Skeletal muscle tissue (tissue), 4 donors: ENCODE results near the gene NRXN3. TPM values are rescaled to one million over a fixed set of nuclear protein-coding genes. Genes with fewer than 3 reads are reported as not detected.

ENCODE experiments used
- H3K27ac ChIP-seq: one replicate; pipeline ENCODE4 v1.7.0; 2013; ENCODE audit warnings: mild to moderate bottlenecking, low read depth, low read length, inconsistent platforms
- H3K27me3 ChIP-seq, 3 donors: one replicate each; pipeline ENCODE4 v1.7.0; 2013; ENCODE audit warnings: low read length in 3 of 3; ENCODE audit not compliant: control insufficient read depth in 3 of 3, insufficient read depth in 3 of 3
- H3K36me3 ChIP-seq, 3 donors: one replicate each; pipeline ENCODE4 v1.7.0; 2013; ENCODE audit warnings: low read length in 3 of 3; ENCODE audit not compliant: control insufficient read depth in 3 of 3, insufficient read depth in 3 of 3
- H3K4me1 ChIP-seq, 3 donors: one replicate each; pipeline ENCODE4 v1.7.0; 2013; ENCODE audit warnings: low read length in 3 of 3, mild to moderate bottlenecking in 3 of 3; ENCODE audit not compliant: control insufficient read depth in 3 of 3, insufficient read depth in 3 of 3
- H3K4me3 ChIP-seq, 3 donors: one replicate each; pipeline ENCODE4 v1.7.0; 2013; ENCODE audit warnings: low read length in 3 of 3
- H3K9ac ChIP-seq, 3 donors: one replicate each; pipeline ENCODE4 v1.7.0; 2013; ENCODE audit warnings: low read length in 3 of 3, mild to moderate bottlenecking in 3 of 3, moderate library complexity in 2 of 3, low read depth in 1 of 3
- H3K9me3 ChIP-seq, 3 donors: one replicate each; pipeline ENCODE4 v1.7.0; 2013; ENCODE audit warnings: low read length in 3 of 3; ENCODE audit not compliant: control insufficient read depth in 3 of 3
- total RNA-seq: library from RNA; depleted of rRNA; stranded (reverse); fragments of >200 nt; gene quantifications from one replicate; pipeline ENCODE4 v1.2.3, GENCODE V29; 2014
- donor health status: Osteomylitis.

The NRXN3 gene
- total RNA-seq, 1 donor from 2014 or later, result 0.52 TPM

DNA sequence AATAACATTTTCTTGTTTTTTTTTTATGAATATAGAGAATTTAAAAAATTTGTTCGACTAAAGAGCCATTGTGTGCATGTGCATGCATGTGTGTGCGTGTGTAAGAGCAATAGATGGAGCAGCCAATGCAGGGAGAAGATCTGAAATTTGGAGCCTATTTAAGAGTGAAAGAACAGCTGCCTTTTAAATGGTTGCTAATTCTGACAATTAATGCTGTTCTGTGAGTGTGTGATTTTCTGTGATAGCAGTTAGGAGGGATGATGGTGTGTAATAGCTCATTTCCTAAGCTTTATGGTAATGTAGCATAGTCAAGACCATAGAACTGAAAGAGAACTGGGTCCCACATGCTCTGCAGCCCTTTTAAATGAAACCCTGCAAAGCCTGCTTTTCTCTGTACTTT lies 137.9 kb downstream of the NRXN3 start:
- Histone ChIP-seq H3K4me1 (no peaks in the 10 kb centered on the region), H3K9me3 (no peaks in the 10 kb centered on the region), H3K4me3 (no peak overlapping the region), H3K27ac (no peak overlapping the region), H3K27me3 (peaks cover 0 to 3% (median 0%) of the 10 kb centered on the region in 3 donors), H3K36me3 (no peaks in the 10 kb centered on the region), H3K9ac (no peak overlapping the region)

- Histone ChIP-seq H3K9me3 (no peaks in the 10 kb centered on the region), H3K9ac (no peak overlapping the region), H3K27ac (no peak overlapping the region), H3K27me3 (peaks cover 0 to 3% (median 0%) of the 10 kb centered on the region in 3 donors), H3K4me3 (no peak overlapping the region), H3K36me3 (no peaks in the 10 kb centered on the region), H3K4me1 (no peaks in the 10 kb centered on the region)
Observed at GRCh38 chr14:78310272-78310671, 140.1 kb downstream of the NRXN3 start.

DNA sequence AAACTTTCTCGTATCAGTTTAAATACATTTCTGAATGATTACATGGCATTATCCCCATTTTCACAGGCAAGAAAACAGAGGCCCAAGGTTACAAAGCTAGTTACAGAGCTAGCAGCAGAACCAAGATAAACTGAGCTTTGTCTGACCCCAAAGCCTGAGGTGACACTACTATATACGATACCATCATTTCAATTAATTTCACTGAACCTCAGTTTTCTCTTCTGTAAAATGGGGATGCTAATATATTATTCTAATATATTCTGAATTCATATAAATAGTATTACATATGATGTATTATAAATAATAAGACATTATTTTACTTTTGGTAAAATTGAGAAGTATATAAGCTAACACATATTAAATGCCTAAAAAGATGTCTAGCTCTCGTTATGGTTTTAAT lies 143.3 kb downstream of the NRXN3 start:
- Histone ChIP-seq H3K36me3 (no peaks in the 10 kb centered on the region), H3K9ac (no peak overlapping the region), H3K27me3 (peaks cover 0 to 7% (median 4%) of the 10 kb centered on the region in 3 donors), H3K4me1 (no peaks in the 10 kb centered on the region), H3K4me3 (no peak overlapping the region), H3K27ac (no peak overlapping the region), H3K9me3 (no peaks in the 10 kb centered on the region)

DNA sequence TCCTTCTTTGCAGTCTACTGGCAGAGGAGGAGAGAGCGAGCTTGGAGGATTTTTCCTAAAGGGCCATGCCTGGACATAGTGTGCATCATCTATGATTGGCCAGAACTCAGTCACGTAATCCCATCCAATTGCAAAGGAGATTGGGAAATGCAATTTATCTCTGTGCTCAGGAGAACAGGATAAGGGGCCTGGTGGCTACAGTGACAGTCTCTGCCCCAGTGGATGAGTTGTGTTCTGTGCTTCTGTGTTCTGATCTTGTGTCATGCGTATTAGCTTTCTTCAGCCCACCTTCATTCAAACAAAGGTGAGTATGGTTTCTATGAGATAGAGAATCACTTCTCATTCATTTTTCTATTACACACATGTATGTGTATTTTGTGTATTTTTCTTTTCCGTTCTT lies 144.3 kb downstream of the NRXN3 start:
- H3K9me3 ChIP-seq, result no peaks in the 10 kb centered on the region
- no peak overlapping the region for H3K27ac ChIP-seq
- no peaks in the 10 kb centered on the region for H3K4me1 ChIP-seq
- H3K27me3 ChIP-seq, result peaks cover 0 to 16% (median 4%) of the 10 kb centered on the region in 3 donors
- no peak overlapping the region for H3K4me3 ChIP-seq
- H3K9ac ChIP-seq, result no peak overlapping the region
- H3K36me3 ChIP-seq, result no peaks in the 10 kb centered on the region

- no peaks in the 10 kb centered on the region for H3K36me3 ChIP-seq
- no peak overlapping the region for H3K4me3 ChIP-seq
- H3K4me1 ChIP-seq, result no peaks in the 10 kb centered on the region
- no peak overlapping the region for H3K27ac ChIP-seq
- peaks cover 0 to 24% (median 4%) of the 10 kb centered on the region in 3 donors for H3K27me3 ChIP-seq
- H3K9me3 ChIP-seq, result no peaks in the 10 kb centered on the region
- H3K9ac ChIP-seq, result no peak overlapping the region
Observed at GRCh38 chr14:78316052-78316451, 145.9 kb downstream of the NRXN3 start.

DNA sequence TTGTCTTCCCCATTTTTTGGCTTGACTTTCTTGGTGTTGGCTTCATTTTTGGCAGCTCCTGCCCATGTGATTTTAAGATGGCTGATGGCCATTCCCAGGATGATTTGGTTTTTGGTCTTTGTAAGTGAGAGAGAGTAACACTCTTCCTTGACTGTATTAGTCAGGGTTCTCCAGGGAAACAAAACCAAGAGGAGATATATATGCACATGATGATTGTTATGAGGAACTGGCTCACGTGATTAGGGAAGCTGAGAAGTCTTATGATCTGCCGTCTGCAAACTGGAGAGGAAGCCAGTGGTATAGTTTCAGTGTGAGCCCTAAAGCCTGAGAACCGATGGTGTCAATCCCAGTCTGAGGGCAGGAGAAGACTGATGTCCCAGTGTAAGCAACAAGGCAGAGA lies 146.6 kb downstream of the NRXN3 start:
- no peak overlapping the region for H3K4me3 ChIP-seq
- no peak overlapping the region for H3K9ac ChIP-seq
- H3K4me1 ChIP-seq, result no peaks in the 10 kb centered on the region
- H3K27ac ChIP-seq, result no peak overlapping the region
- no peaks in the 10 kb centered on the region for H3K9me3 ChIP-seq
- no peaks in the 10 kb centered on the region for H3K36me3 ChIP-seq
- peaks cover 0 to 22% (median 4%) of the 10 kb centered on the region in 3 donors for H3K27me3 ChIP-seq

DNA sequence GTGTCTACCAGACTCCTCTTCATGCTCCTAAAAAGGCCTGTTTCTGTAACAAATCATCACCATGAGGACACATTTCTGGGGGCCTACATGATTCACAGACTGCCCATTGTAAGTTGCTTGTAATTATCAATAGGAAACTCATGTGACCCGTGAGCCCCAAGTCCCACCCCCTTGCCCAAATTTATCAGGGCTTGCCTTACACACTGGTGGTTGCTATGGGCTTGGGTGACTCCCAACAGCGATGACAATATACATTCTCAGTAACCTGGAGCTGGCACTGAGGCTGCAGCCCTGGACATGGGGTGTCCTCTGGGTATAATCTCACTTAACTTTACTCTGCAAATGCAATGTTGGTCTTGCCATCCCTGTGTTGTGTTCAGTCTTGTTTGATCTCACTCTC lies 149.2 kb downstream of the NRXN3 start:
- H3K4me1 ChIP-seq, result no peaks in the 10 kb centered on the region
- H3K27ac ChIP-seq, result no peak overlapping the region
- H3K27me3 ChIP-seq, result peaks cover 0 to 21% (median 9%) of the 10 kb centered on the region in 3 donors
- no peaks in the 10 kb centered on the region for H3K9me3 ChIP-seq
- H3K4me3 ChIP-seq, result no peak overlapping the region
- H3K9ac ChIP-seq, result no peak overlapping the region
- H3K36me3 ChIP-seq, result no peaks in the 10 kb centered on the region

- Histone ChIP-seq H3K9me3 (no peaks in the 10 kb centered on the region), H3K4me3 (no peak overlapping the region), H3K4me1 (no peaks in the 10 kb centered on the region), H3K27ac (no peak overlapping the region), H3K9ac (no peak overlapping the region), H3K36me3 (no peaks in the 10 kb centered on the region), H3K27me3 (peaks cover 0 to 21% (median 9%) of the 10 kb centered on the region in 3 donors)
Observed at GRCh38 chr14:78319887-78320635, 149.9 kb downstream of the NRXN3 start.

GRCh38 chr14:78324353-78324752 lies 154.2 kb downstream of the NRXN3 start:
- Histone ChIP-seq H3K36me3 (no peaks in the 10 kb centered on the region), H3K9me3 (no peaks in the 10 kb centered on the region), H3K9ac (no peak overlapping the region), H3K4me1 (no peaks in the 10 kb centered on the region), H3K4me3 (no peak overlapping the region), H3K27ac (no peak overlapping the region), H3K27me3 (peaks cover 0 to 9% (median 5%) of the 10 kb centered on the region in 3 donors)

GRCh38 chr14:78325911-78326310 lies 155.7 kb downstream of the NRXN3 start:
- Histone ChIP-seq H3K4me1 (no peaks in the 10 kb centered on the region), H3K27ac (no peak overlapping the region), H3K36me3 (no peaks in the 10 kb centered on the region), H3K9ac (no peak overlapping the region), H3K9me3 (no peaks in the 10 kb centered on the region), H3K27me3 (peaks cover 0 to 5% (median 1%) of the 10 kb centered on the region in 3 donors), H3K4me3 (no peak overlapping the region)
